GM18520 (cell line): ENCODE data around the gene BDP1.
"Not testable (repeated sequence)": the region's sequence is repeated elsewhere in the genome, so short reads cannot be mapped to it uniquely, and the experiment has no call there.

ENCODE experiments used
- ATAC-seq: cut with Tn5 transposase; IDR thresholded peaks from one replicate; pipeline ENCODE4 v1.9.1; 2021; ENCODE audit not compliant: unreplicated experiment

The BDP1 gene

DNA sequence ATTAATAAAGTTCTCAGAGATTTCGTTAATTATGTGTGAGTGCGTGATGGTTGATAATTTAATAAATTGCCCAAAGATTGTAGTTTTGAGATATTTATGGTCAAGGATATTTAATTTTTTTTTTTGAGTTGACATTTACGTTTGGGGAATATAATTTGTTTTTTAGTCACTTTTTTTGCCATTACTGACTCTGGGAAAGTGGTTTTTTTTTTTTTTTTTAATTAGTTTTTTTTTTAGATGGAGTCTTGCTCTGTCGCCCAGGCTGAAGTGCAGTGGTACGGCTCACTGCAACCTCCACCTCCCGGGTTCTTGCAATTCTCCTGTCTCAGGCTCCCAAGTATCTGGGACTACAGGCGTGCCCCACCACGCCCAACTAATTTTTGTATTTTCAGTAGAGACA is 1.7 kb downstream of the BDP1 start:
- ATAC-seq, result no peak

DNA sequence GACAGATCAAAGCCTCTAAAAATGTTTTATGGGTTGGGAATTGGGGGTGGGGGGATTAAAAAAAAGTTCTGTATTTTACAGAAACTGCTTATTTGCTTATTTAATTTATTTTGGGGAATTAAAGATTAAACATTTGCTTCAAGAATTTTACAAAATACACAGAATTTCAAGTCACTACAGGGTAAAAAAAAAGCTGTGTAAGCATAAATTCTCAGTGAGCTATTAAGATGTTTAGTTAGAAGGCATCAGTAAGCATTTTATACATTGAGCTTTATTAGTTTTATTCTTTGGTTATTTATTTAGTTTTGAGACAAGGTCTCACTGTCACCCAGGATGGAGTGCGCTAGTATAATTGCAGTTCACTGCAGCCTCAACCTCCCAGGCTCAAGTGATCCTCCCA is 5.2 kb downstream of the BDP1 start:
- no peak for ATAC-seq

DNA sequence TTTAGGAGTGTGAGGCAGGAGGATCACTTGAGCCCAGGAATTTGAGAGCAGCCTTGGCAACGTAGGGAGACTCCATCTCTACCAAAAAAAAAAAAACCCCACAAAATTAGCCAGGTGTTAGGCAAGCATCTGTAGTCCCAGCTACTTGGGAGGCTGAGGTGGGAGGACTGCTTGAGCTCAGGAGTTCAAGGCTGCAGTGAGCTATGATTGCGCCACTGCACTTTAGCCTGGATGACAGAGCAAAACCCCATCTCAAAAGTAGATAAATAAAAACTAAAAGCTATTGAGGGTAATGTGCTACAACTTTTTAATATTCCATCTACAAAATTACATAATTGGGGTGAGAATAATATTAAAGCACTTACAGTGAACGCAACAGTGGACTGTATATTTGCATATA is 5.9 kb downstream of the BDP1 start:
- no peak for ATAC-seq

DNA sequence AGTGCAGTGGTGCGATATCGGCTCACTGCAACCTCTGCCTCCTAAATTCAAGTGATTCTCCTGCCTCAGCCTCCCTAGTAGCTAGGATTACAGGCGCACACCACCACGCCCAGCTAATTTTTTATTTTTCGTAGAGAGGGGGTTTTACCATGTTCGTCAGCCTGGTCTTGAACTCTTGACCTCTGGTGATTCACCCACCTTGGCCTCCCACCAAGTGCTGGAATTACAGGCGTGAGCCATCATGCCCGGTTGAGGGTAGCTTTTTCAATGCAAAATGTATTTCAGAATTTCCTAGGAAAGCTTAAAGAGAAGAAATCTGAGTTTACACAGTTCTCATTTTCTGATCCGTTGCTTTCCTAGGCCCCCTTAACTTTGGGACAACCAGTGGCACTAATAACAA is 15.7 kb downstream of the BDP1 start:
- ATAC-seq, result no peak

DNA sequence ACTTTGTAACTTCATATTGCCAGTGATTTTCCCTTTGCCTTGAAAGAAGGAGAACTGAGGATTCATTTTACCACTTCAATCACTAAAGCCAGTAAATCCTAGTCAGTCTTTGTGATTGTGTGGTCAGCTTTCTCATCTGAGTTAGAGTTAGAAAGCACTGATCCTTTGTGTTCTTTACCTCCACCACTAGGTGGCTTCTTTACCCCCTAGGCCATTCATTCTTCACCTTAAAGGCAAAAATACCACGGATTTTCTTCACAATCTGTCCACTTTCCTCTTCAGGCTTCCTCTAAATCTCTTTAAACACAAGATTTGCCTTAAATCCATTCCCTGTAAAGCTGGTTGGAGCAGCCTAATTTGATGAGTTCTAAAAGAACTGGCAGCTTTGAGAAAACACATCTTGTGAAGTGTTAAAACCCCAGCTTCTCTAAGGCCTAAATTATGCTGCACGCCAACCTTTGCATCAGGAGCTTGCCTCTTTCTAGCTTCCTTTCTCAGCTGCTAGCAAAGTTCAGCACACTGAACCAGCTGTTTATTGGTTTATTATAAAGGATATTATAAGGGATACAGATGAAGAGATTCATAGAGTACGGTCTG is 20.4 kb downstream of the BDP1 start:
- no peak for ATAC-seq

DNA sequence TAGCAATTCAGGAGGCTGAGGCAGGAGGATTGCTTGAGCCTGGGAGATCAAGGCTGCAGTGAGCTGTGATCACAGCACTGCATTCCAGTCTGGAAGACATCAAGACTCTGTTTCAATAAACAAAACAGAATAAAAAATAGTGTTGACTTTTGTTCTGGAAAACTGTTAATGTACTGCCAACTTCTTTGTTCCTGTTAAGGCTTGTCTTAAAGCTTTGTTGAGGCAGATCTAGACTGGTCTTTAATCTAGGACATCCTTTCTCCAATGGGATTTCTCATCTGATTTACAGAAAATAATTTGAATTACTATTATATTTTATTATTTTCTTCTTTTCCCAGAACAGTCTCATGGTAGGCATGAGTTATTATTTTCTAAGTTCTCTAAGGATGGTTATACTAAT is 26.0 kb downstream of the BDP1 start:
- ATAC-seq, result no peak

DNA sequence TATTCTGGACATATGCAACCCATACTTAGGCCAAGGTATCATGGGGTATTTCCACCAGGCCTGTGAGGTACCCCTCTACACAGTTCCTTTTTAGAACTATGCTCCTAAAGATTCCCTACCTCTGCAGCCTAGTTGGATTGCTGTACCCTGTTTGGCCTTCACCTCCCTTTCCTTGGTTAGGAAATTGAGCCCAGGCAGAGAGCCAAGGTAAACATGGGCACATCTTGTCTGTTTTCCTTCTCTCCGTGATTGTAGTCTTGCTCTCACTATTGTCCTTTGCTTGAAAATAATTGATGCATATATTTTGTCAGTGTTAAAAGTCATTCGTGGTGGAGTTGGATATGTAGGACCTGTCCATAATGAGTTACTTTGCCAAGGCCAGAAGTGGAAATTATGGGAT is 26.7 kb downstream of the BDP1 start:
- no peak for ATAC-seq

DNA sequence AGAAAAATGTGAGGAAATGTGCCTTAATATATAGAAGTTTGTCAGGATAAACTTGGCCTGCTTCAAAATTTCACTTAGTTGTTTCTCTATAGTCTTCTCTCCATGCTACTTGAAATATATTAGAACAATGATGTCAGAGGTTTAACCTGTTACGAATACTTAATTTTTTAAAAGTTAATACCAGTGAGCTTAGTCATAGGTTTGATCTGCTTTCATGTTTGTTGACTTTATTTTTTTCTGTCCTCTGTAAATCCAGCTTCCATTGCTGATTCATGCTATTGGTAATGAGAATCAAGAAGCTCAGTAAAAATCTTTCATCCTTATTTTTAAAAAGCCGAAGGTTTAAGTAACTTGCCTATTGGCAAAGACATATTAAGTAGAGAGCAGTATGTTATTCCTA is 27.9 kb downstream of the BDP1 start:
- no peak for ATAC-seq

DNA sequence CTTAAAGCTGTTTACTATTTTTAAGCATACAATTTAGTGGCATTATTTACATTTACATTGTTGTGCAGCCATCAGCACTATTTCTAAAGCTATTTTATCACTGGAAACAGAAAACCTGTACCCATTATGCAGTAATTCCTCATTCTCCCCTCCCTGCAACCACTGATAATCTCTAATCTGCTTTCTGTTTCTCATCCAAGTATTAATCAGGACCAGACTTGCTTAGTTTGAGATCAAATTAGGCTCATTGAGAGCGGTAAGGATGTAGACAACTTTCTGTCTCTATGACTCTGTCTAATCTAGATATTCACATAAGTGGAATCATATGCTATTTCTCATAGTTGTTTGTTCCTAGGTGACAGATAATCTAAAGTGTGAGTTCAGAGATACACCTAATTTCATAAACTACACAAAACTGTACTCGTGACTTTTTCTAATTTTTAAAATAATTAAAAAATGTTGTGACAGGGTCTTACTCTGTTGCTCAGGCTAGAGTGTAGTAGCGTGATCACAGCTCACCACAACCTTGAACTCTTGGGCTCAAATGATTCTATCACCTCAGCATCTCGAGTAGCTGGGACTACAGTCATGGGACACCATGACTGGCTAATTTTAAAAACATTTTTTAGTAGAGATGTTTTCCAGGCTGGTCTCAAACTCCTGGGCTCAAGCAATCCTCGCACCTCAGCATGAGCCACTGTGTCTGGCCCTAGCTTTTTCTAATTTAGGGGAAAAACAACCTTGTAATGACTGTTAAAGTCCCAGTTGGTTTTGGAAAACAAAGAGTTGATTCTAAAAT is 37.6 kb downstream of the BDP1 start:
- no peak for ATAC-seq

DNA sequence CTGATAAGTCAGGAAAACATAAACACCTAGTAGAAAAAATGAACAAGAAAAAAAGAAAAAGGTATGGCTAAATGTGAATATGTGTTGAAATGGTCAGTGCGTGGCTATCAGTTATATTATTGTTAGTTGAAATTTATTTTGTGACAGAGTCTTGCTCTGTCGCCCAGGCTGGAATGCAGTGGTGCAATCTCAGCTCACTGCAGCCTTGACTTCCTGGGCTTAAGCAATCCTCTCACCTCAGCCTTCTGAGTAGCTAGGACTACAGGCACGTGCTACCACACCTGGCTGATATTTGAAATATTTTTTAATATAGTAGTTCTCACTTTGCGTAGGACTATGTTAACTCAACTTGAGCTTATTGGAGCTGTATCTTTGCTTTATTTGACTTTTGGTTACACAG is 38.8 kb downstream of the BDP1 start:
- ATAC-seq, result not testable (repeated sequence)

DNA sequence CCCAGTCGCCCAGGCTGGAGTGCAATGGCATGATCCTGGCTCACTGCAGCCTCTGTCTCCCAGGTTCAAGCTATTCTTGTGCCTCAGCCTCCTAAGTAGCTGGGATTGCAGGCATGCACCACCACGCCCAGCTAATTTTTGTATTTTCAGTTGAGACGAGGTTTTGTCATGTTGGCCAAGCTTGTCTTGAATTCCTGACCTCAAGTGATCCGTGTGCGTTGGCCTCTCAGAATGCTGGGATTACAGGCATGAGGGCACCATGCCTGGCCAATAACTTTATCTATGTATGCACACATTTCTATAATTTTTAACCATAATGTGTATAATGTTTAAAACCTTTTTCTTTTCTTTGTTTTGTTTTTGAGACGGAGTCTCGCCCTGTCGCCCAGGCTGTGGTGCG is 43.3 kb downstream of the BDP1 start:
- ATAC-seq, result not testable (repeated sequence)

DNA sequence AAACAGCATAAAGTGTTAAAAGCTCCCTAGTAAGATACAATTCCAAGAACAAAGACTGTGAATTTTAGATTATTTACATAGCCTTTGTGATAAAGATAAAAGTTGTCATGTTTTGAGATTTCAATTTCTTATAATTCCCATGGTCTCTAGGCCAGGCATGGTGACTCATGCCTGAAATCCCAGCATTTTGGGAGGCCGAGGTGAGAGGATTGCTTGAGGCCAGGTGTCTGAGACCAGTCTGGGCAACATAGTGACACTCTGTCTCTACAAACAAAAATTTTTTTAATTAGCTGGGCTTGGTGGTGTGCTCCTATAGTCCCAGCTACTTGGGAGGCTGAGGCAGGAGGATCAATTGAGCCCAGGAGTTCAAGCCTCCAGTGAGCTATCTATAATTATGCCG is 48.1 kb downstream of the BDP1 start:
- no peak for ATAC-seq

DNA sequence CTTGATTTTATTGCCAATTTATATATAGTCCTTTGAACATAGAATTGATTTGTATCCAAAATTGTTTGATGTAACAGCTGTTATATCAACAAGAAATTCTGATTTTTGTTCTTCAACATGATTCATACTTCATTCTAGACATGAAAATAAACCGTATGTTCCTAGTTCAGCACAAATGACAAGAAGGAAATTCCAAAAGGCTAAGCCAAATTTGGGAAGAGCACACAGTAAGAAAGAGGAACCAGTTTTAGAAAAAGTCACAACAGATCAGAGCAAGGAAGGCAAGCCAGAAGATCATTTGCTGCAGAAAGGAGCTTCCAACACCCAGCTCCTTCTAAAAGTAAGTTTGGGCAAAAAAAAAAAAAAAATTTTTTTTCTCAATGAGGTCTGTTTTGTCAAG is 66.7 kb downstream of the BDP1 start:
- no peak for ATAC-seq

DNA sequence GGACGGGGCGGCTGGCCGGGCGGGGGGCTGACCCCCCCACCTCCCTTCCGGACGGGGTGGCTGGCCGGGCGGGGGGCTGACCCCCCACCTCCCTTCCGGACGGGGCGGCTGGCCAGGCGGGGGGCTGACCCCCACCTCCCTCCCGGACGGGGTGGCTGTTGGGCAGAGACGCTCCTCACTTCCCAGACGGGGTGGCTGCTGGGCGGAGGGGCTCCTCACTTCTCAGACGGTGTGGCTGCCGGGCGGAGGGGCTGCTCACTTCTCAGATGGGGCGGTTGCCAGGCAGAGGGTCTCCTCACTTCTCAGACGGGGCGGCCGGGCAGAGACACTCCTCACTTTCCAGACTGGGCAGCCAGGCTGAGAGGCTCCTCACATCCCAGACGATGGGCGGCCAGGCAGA is 70.2 kb downstream of the BDP1 start:
- ATAC-seq, result not testable (repeated sequence)

DNA sequence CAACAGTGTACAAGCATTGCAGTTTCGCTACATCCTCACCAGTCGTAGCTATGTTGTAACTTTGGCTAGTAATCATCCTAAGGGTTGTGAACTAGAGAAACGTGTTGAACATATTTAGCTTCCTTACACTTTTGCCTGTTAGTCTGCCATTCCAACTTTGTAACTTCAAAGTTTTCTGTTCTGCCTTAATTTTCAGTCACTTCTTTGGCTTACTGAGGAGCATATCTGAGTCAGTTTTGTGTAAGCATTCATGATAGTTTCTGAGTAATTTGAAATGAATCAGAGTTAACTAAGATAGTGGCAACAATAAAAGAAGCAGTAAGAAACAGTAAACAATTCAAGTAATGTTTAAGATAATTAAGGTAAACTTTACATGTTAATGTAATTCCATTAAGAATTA is 72.8 kb downstream of the BDP1 start:
- ATAC-seq, result no peak

DNA sequence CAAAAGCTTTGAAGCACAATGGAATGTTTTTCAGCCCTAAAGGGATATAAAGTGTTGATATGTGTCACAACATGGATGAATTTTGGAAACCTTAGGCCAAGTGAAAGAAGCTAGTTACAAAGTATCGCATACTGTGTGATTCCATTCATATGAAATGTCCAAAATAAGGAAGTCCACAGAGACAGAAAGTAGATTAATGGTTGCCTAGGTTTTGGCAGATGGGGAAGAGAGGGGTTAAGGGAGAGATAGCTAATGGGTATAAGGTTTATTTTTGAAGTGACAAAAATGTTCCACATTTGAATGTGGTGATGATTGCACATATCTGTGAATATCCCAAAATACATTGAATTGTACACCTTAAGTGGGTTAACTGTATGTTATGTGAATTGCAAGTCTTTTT is 74.2 kb downstream of the BDP1 start:
- no peak for ATAC-seq

DNA sequence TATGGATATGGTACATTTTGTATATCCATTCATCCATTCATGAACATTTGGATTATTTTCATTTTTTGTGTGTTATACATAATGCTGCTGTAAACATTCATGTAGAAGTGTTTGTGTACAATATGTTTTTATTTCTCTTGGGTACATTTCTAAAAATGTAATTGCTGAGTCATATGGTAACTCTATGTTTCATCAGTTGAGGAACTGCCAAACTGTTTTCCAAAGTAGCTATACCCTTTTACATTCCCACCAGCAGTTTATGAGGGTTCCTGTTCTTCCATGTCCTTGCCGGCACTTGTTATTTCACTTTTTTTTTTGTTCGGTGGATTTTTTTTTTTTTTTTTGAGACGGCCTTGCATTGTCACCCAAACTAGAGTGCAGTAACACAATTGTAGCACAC is 77.7 kb downstream of the BDP1 start:
- no peak for ATAC-seq

DNA sequence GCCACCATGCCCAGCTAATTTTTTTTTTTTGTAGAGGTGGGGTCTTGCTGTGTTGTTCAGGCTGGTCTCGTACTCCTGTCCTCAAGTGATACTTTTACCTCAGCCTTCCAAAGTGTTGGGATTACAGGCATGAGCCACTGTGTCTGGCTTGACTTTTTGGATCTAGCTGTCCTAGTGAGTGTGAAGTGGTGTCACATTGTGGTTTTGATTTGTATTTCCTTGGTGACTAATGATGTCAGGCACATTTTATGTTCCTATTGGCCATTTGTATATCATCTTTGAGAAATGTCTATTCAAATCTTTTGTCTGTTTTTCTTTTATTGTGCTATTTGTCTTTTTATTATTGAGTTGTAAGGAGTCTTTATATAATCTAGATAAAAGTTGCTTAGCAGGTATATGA is 78.2 kb downstream of the BDP1 start:
- no peak for ATAC-seq

DNA sequence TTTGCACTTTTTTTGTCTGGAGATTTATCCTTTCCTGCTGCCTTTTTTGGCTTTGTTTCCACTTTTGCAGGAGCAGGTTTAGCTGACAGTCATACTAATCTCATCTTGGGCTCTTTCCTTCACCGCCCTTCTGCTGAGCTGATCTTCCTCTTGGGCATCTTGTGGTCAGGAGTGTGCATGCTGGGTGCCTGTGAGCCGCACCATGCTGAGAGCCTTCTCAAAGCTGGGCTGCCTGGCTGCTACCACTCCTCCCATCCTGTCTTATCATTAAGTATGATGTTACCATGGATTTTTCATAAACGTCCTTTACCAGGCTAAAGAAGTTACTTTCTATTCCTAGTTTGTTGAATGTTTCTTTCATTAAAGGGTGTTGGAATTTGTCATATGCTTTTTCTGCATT is 82.2 kb downstream of the BDP1 start:
- no peak for ATAC-seq

DNA sequence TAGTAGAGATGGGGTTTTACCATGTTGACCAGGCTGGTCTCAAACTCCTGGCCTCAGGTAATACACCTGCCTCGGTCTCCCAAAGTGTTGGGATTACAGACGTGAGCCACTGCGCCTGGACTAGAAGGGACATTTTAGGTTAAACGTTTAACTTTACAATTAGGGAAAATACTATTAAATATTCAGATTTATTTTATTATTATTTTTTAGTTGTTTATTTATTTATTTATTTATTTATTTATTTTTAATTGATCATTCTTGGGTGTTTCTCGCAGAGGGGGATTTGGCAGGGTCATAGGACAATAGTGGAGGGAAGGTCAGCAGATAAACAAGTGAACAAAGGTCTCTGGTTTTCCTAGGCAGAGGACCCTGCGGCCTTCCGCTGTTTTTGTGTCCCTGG is 95.4 kb downstream of the BDP1 start:
- not testable (repeated sequence) for ATAC-seq

DNA sequence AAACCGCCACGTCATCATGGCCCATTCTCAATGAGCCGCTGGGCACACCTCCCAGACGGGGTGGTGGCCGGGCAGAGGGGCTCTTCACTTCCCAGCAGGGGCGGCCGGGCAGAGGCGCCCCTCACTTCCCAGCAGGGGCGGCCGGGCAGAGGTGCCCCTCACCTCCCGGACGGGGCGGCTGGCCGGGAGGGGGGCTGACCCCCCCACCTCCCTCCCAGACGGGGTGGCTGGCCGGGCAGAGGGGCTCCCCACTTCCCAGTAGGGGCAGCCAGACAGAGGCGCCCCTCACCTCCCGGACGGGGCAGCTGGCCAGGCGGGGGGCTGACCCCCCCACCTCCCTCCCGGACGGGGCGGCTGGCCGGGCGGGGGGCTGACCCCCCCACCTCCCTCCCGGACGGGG is 96.1 kb downstream of the BDP1 start:
- not testable (repeated sequence) for ATAC-seq

DNA sequence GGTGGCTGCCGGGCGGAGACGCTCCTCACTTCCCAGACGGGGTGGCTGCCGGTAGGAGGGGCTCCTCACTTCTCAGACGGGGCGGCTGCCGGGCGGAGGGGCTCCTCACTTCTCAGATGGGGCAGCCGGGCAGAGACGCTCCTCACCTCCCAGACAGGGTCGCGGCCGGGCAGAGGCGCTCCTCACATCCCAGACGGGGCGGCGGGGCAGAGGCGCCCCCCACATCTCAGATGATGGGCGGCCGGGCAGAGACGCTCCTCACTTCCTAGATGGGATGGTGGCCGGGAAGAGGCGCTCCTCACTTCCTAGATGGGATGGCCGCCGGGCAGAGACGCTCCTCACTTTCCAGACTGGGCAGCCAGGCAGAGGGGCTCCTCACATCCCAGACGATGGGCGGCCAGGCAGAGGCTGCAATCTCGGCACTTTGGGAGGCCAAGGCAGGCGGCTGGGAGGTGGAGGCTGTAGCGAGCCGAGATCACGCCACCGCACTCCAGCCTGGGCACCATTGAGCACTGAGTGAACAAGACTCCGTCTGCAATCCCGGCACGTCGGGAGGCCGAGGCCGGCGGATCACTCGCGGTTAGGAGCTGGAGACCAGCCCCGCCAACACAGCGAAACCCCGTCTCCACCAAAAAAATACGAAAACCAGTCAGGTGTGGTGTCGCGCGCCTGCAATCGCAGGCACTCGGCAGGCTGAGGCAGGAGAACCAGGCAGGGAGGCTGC is 96.7 kb downstream of the BDP1 start:
- not testable (repeated sequence) for ATAC-seq
